NCI-H1105 treated with DMSO at 0.1 percent for 48 hours (cell line): ENCODE data around the gene PKN2.

Source experiments
- DNase-seq: peaks from one replicate; lab custom pipeline; 2025; lab: John Stamatoyannopoulos, UW

The PKN2 gene

DNA sequence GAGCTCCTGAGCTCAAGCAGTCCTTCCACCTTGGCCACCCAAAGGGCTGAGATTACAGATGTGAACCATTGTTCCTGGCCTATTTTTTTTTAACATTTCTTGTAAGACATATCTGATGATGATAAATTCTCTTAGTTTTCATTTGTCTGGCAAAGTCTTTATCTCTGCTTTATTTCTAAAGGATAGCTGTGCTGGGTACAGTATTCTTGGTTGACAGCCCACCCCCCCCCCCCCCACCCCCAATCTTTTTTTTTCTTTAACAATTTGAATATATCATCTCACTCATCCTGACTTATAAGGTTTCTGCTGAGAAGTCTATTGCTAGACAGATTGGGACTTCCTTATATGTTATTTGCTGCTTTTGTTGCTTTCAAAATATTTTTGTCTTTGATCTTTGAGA, 51.3 kb downstream of the PKN2 start:
- DNase-seq = no peak

DNA sequence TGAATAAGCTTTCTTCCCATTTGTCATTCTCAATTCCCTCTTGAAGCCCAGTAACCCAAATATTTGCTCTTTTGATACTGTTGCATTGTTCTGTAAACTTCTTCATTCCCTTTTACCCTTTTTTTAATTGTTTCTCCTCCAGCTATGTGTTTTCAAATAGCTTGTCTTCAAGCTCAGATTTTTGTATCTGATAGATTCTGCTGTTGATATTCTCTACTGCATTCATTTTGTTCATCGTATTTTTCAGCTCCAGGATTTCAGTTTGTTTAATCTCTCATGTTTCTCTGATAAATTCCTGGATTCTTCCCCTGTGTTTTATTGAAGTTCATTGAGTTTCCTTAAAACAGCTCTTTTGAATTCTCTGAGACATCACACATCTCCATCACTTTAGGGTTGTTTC, 51.8 kb downstream of the PKN2 start:
- DNase-seq = no peak

- DNase-seq = no peak
Measured at GRCh38 chr1:88736633-88737248, 52.7 kb downstream of the PKN2 start.

GRCh38 chr1:88737338-88737927, 53.4 kb downstream of the PKN2 start:
- DNase-seq = no peak

DNA sequence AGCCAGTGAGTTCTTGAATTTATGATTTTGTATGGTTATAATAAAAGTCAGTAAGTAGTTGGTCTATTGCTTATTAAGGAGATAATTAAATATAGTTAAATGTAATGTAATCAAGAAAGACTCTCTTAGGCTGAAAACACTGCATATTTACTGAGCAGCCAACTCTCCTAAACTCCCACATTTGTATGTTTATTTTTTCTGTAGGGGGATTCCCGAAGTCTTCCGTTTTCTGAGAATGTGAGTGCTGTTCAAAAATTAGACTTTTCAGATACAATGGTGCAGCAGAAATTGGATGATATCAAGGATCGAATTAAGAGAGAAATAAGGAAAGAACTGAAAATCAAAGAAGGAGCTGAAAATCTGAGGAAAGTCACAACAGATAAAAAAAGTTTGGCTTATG, 56.7 kb downstream of the PKN2 start:
- no peak for DNase-seq

GRCh38 chr1:88741413-88741812, 57.3 kb downstream of the PKN2 start:
- DNase-seq = no peak

GRCh38 chr1:88742531-88742930, 58.5 kb downstream of the PKN2 start:
- DNase-seq = no peak

DNA sequence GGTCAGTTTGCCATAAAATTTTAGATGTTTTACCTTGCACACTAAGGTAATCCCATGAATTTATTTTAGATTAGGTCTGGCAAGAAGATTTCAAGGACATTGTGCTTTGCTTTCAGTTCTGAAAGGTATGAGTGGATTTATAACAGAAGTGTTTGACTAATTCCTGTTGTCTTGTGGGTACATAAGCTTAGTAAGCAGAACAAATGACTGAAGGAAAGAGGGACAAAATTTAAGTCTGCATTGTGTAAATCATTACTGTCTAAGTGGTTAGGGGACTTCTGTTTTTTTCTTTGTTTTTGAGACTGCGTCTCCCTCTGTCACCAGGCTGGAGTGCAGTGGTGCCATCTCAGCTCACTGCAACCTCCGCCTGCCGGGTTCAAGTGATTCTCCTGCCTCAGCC, 60.1 kb downstream of the PKN2 start:
- no peak for DNase-seq

- no peak for DNase-seq
Measured at GRCh38 chr1:88746916-88747315, 62.8 kb downstream of the PKN2 start.

GRCh38 chr1:88751714-88752113, 67.6 kb downstream of the PKN2 start:
- DNase-seq = no peak

GRCh38 chr1:88753506-88753905, 69.4 kb downstream of the PKN2 start:
- no peak for DNase-seq

GRCh38 chr1:88763649-88764406, 79.8 kb downstream of the PKN2 start:
- no peak for DNase-seq

DNA sequence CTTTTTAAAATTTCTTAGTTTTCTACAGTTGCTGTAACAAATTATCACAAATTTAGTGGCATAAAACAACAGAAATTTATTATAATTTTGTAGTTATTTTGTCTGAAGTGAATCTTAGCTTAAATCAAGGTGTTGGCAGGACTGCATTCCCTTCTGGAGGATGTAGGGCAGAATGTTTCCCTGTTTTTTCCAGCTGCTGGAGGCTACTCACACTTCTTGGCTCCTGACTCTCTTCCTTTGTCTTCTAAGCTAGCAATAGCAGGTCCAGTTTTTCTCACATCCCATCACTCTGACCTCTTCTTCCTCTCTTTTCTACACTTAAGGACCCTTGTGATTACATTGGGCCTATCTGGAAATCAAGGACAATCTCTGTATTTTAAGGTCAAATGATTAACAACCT, 84.1 kb downstream of the PKN2 start:
- no peak for DNase-seq

- no peak for DNase-seq
Measured at GRCh38 chr1:88768816-88769215, 84.7 kb downstream of the PKN2 start.

DNA sequence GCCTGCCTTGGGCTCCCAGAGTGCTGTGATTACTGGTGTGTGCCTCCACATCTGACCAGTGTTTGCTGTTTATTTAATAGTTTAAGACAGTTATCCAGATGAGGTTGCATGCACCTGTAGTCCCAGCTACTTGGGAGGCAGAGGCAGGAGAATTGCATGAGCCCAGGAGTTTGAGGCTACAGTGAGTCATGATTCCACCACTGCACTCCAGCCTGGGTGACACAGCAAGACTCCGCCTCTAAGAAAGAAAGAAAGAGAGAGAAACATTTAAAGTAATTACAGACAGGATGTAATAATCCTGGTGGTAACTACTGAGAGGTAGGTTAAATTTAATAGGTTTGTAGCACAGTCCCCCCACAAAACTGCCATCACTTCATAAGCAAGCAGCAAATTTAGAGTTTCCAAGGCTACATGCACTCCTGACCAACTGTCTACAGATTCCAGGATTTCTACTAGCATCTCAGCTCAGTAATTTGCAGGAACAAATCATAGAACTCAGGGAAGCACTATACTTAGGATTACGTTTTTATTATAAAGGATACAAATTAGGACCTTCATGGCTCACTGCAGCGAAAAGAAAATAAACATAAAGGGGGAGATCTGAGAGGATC, 89.6 kb downstream of the PKN2 start:
- no peak for DNase-seq

DNA sequence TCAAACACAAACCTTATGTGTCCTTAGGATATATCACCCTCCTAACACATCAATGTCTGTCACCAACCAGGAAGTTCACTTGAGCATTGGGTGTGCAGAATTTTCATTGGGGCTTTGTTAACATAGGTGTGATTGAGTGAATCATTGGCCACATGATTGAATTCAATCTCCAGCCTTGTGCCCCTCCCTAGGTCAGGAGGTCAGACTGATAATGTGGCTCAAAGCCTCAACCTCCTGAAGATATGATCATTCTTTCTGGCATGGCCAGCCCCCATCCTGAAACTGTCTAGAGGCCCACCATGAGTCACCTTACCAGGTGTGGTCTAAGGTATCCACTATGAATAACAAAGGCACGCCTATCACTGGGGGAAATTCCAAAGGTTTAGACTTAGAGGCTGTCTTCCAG, 90.1 kb downstream of the PKN2 start:
- DNase-seq = no peak

DNA sequence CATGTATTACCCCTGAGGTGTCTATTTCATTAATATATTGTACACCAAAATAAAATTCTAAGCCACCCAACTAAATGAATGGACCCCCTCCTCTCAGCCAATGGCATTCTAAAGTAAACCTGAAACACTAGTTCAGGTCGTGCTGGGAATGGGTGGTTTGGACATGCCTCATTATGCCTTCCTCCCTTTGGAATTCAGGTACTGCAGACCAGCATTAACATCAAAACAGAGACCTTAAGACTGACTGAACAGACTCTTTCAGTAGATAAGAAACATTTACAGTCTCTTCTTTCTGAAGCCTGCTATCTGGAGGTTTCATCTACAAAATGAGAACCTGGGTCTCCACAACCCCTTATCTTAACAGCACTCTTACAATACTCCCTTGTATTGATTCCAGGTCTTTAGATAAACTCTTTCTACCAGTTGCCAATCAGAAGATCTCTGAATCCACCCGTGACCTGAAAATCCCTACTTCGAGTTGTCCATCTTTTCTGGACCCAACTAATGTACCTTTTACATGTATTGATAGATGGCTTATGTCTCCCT, 93.6 kb downstream of the PKN2 start:
- no peak for DNase-seq

GRCh38 chr1:88779880-88780279, 95.8 kb downstream of the PKN2 start:
- no peak for DNase-seq

DNA sequence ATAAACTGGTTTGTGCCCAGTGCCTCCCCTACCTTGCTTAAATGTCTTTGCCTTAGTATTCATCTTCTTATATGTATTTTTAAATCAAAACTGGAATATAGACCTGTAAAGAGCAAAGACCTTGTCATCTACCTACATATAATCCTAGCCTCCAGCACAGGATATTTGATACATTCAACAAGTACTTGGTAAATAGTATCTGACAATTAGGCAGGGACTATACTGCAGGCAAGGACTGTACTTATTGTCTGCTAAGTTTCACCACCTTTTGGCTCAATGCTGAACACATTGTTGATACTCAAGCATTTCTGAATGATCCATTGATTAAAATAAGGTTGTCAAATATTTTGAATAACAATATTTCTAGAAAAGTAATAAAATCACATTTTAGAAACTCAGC, 96.4 kb downstream of the PKN2 start:
- DNase-seq = peak; percentile 16

- no peak for DNase-seq
Measured at GRCh38 chr1:88783145-88783544, 99.1 kb downstream of the PKN2 start.

GRCh38 chr1:88784551-88784950, 100.5 kb downstream of the PKN2 start:
- DNase-seq = no peak

- no peak for DNase-seq
Measured at GRCh38 chr1:88787023-88787903, 103.2 kb downstream of the PKN2 start.
